GM19328 (cell line): ENCODE data around the gene STX4.
"Not testable (repeated sequence)": the region's sequence is repeated elsewhere in the genome, so short reads cannot be mapped to it uniquely, and the experiment has no call there.

Experiments
- ATAC-seq: cut with Tn5 transposase; IDR thresholded peaks from one replicate; pipeline ENCODE4 v1.9.1; 2021; ENCODE audit warnings: mild to moderate bottlenecking, moderate library complexity; ENCODE audit not compliant: unreplicated experiment

STX4 gene

GRCh38 chr16:31013292-31013691 is 20.1 kb upstream of the STX4 start:
- ATAC-seq, result not testable (repeated sequence)

GRCh38 chr16:31016018-31016417 is 17.3 kb upstream of the STX4 start:
- no peak for ATAC-seq

- ATAC-seq, result not testable (repeated sequence)
Observed at GRCh38 chr16:31017756-31018155, 15.6 kb upstream of the STX4 start.

- ATAC-seq, result no peak
Observed at GRCh38 chr16:31020536-31020935, 12.8 kb upstream of the STX4 start.

- no peak for ATAC-seq
Observed at GRCh38 chr16:31022544-31023251, 10.7 kb upstream of the STX4 start.

GRCh38 chr16:31023252-31023602 is 10.1 kb upstream of the STX4 start:
- ATAC-seq, result no peak

GRCh38 chr16:31023627-31024226 is 9.6 kb upstream of the STX4 start:
- no peak for ATAC-seq

- no peak for ATAC-seq
Observed at GRCh38 chr16:31025339-31025738, 8.0 kb upstream of the STX4 start.

GRCh38 chr16:31029272-31029671 is 4.1 kb upstream of the STX4 start:
- no peak for ATAC-seq

GRCh38 chr16:31031276-31031675 is 2.1 kb upstream of the STX4 start:
- ATAC-seq, result no peak

GRCh38 chr16:31033709-31034492 is 543 bp downstream of the STX4 start:
- peak; percentile 39 for ATAC-seq

GRCh38 chr16:31036691-31037090 is 3.3 kb downstream of the STX4 start:
- ATAC-seq, result no peak

GRCh38 chr16:31038993-31039392 is 5.6 kb downstream of the STX4 start:
- no peak for ATAC-seq

GRCh38 chr16:31042866-31043265 is 9.5 kb downstream of the STX4 start:
- ATAC-seq, result no peak

- no peak for ATAC-seq
Observed at GRCh38 chr16:31043352-31043751, 10.0 kb downstream of the STX4 start.

- ATAC-seq, result no peak
Observed at GRCh38 chr16:31043898-31044481, 10.6 kb downstream of the STX4 start.

- ATAC-seq, result no peak
Observed at GRCh38 chr16:31050280-31051030, 17.1 kb downstream of the STX4 start.

GRCh38 chr16:31052114-31052513 is 18.8 kb downstream of the STX4 start:
- ATAC-seq, result no peak

- no peak for ATAC-seq
Observed at GRCh38 chr16:31055613-31056012, 22.3 kb downstream of the STX4 start.

GRCh38 chr16:31061126-31061812 is 27.9 kb downstream of the STX4 start:
- no peak for ATAC-seq
